Mesothelial cell of epicardium (in vitro differentiated cells): ENCODE results near the gene DDX3X. TPM values are rescaled to one million over a fixed set of nuclear protein-coding genes. Genes with fewer than 3 reads are reported as not detected.
"Not testable (repeated sequence)": the region's sequence is repeated elsewhere in the genome, so short reads cannot be mapped to it uniquely, and the experiment has no call there.

Experiments
- DNase-seq, 2 experiments: peaks; one replicate each; pipeline ENCODE4 v3.0.0; 2021; ENCODE audit warnings: low spot score in 2 of 2; ENCODE audit not compliant: unreplicated experiment in 2 of 2
- H3K27ac Mint-ChIP-seq: 2 replicates; pipeline ENCODE4 v1.8.0; 2021; ENCODE audit warnings: mixed read lengths
- H3K27me3 Mint-ChIP-seq: 2 replicates; pipeline ENCODE4 v1.8.0; 2021; ENCODE audit warnings: low read depth, mixed read lengths
- H3K36me3 Mint-ChIP-seq: 2 replicates; pipeline ENCODE4 v1.8.0; 2021; ENCODE audit warnings: mixed read lengths
- H3K4me1 Mint-ChIP-seq: 2 replicates; pipeline ENCODE4 v1.8.0; 2021; ENCODE audit warnings: mixed read lengths
- H3K4me3 Mint-ChIP-seq: 2 replicates; pipeline ENCODE4 v1.8.0; 2021; ENCODE audit warnings: mild to moderate bottlenecking, moderate library complexity, mixed read lengths
- H3K9me3 Mint-ChIP-seq: 2 replicates; pipeline ENCODE4 v1.8.0; 2021; ENCODE audit warnings: mixed read lengths
- total RNA-seq: library from RNA; stranded (reverse); gene quantifications from 3 replicates; pipeline ENCODE4 v1.2.1, GENCODE V29; 2021
- TF ChIP-seq, protein P1 (sequence below): fragments of 200-600 bp; sonication (generic); IDR thresholded peaks from one replicate; pipeline ENCODE4 v1.5.0; 2021; ENCODE audit warnings: antibody characterized with exemption; ENCODE audit not compliant: unreplicated experiment

The DDX3X gene
- total RNA-seq, 1 donor from 2014 or later = 303 TPM

DNA sequence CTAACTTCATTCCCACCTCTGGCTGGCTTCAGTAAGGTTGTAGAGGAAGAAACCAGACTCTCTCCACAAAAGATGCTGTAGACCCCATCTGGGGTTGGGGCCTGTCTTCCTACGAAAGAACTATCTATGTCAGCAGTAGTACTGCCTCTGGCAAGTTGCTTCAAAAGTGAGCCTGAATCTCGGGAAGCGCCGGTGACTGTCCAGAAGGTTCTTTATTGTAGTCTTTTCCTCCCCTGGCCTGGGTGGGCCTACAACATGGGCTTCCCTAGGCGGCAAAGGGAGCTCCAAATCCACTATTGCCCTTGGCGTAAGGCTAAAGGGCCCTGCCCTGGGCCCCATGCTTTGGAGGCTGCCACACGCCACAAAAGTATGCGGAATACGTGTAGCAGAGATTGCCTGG, 74.6 kb downstream of the DDX3X start:
- DNase-seq = no peak
- Mint-ChIP-seq H3K27ac (no peak overlapping the region), H3K36me3 (no peaks in the 10 kb centered on the region), H3K4me1 (no peaks in the 10 kb centered on the region), H3K4me3 (no peak overlapping the region), H3K27me3 (no peaks in the 10 kb centered on the region), H3K9me3 (peaks cover 8% of the 10 kb centered on the region)
- TF ChIP-seq, protein P1, sequence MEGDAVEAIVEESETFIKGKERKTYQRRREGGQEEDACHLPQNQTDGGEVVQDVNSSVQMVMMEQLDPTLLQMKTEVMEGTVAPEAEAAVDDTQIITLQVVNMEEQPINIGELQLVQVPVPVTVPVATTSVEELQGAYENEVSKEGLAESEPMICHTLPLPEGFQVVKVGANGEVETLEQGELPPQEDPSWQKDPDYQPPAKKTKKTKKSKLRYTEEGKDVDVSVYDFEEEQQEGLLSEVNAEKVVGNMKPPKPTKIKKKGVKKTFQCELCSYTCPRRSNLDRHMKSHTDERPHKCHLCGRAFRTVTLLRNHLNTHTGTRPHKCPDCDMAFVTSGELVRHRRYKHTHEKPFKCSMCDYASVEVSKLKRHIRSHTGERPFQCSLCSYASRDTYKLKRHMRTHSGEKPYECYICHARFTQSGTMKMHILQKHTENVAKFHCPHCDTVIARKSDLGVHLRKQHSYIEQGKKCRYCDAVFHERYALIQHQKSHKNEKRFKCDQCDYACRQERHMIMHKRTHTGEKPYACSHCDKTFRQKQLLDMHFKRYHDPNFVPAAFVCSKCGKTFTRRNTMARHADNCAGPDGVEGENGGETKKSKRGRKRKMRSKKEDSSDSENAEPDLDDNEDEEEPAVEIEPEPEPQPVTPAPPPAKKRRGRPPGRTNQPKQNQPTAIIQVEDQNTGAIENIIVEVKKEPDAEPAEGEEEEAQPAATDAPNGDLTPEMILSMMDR = no peak

DNA sequence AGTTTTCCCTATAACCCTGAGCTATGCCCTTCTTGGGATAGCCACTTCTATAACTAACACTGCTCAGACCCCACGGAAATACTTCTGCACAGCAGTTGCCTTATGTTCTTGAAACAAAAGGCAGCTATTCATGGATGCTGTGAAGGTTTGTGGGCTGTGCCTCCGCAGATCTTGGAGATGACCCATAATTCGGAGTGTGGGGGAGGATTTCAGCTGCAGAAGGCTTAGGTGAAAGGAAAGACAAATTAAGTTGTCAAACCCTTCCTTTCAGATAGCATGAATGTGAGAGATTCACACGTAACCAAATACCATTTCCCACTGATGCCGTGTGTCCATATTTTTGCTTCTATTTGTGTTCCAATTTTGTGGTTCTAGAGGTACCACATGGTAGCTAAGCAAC, 75.0 kb downstream of the DDX3X start:
- DNase-seq = no peak
- H3K4me3 Mint-ChIP-seq = no peak overlapping the region
- H3K27ac Mint-ChIP-seq = no peak overlapping the region
- no peaks in the 10 kb centered on the region for H3K27me3 Mint-ChIP-seq
- H3K4me1 Mint-ChIP-seq = no peaks in the 10 kb centered on the region
- TF ChIP-seq, protein P1 = no peak
- peaks cover under 1% of the 10 kb centered on the region for H3K36me3 Mint-ChIP-seq
- H3K9me3 Mint-ChIP-seq = peaks cover 9% of the 10 kb centered on the region

DNA sequence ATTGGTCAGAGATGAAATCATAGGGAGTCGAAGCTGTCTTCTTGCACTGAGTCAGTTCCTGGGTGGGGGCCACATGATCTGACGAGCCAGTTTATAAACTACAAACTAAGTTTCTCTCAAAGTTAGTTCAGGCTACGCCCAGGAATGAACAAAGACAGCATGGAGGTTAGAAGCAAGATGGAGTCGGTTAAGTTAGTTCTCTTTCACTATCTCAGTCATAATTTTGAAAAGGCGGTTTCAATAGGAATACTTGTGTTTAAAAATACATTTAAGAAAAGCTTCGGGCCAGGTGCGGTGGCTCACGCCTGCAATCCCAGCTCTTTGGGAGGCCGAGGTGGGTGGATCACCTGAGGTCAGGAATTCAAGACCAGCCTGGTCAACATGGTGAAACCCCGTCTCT, 77.3 kb downstream of the DDX3X start:
- H3K9me3 Mint-ChIP-seq = peaks cover 11% of the 10 kb centered on the region

DNA sequence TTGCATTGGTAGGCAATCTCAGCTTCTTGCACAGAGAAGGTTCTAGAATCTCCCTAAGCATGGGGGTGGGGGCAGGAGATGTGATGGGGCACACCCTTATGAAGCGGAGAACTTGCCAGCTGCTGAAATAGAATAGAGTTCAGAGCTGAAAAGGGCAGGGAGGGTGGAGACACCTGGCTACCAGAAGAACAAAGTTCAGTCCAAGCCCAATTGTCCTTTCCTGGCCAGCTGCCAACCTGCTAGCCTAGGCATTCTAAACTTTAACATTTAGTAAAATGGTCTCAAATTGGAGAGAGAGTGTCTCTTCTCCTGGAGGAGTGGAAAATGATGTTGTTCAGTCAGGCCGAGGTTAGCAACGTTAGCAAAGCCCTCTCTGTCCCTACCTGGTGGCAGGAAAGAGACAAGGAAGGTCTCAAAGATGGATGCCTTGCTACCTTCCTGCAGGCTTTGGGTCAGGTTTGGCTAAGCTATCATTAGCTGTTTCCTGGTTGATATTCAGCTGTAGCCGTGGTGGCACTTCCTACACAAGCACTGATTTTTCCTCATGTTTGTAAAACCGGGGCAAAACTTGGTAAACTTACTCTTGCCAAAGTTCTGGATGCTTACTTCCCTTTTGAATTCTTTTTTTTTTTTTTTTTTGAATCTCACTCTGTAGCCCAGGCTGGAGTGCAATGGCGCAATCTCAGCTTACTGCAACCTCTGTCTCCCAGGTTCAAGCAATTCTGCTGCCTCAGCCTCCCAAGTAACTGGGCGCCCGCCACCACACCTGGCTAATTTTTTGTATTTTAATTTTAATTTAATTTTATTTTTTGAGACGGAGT, 78.5 kb downstream of the DDX3X start:
- no peaks in the 10 kb centered on the region for H3K4me1 Mint-ChIP-seq
- peaks cover 1% of the 10 kb centered on the region for H3K36me3 Mint-ChIP-seq
- TF ChIP-seq, protein P1 = no peak
- H3K9me3 Mint-ChIP-seq = peaks cover 14% of the 10 kb centered on the region
- no peaks in the 10 kb centered on the region for H3K27me3 Mint-ChIP-seq
- H3K4me3 Mint-ChIP-seq = no peak overlapping the region
- no peak overlapping the region for H3K27ac Mint-ChIP-seq
- DNase-seq = no peak

More for the DNA sequence above, 77.3 kb downstream of the DDX3X start:
- H3K36me3 Mint-ChIP-seq, H3K4me1 Mint-ChIP-seq, H3K27ac Mint-ChIP-seq, H3K27me3 Mint-ChIP-seq, H3K4me3 Mint-ChIP-seq, DNase-seq: not testable (repeated sequence)

Other genes with a start within 250 kb of the DDX3X start
- gene USP9X, start 248.7 kb upstream of the DDX3X start, total RNA-seq = 87.0 to 91.6 TPM (median 87.3 TPM) in 3 replicates
- not detected in 3 replicates for gene NYX, start 113.2 kb downstream of the DDX3X start, total RNA-seq